ENCODE data around the gene POLD2.

DNA sequence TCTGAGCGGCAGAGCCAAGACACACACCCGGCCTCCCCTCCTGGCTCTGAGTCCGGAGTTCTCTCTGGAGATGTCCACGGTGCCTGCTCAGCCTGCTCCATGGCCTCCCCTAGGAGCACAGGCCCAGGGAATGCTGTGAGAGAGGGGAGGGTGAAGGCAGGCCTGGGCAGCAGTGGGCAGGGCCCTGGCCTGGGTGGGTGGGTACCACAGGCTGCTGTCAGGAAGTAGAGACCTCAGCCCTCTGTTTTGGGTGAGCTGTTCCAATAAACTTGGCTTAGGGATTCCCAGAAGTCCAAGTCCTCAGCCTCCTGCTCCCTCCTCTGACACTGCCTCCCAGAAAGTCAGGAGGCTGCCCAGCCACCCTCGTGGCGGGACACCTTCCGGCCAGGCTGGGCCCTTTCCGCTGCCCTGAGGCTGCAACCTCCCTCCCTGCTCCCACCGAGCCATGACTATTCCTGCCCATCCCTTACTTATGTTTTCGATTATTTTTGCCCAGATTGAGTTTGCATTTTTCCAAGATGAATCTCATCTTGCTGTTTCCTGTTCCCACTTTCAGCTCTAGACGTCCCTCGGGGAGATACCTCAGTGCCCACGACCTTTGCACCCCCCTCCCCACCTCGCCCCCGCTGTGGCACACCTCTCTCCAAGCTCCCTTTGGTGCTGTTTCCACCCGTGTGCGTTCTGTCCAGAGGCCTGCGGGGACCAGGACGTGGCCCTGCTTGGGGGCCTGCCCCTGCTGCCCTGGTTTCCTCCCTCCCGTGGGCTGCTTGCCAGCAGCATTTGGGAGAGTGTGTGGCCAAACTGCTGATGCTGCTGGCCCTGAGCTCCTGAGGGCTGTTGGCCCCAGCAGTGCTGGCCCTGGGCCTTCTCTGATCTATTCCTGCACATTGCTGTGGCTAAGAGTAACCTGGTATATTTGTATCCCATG is 35.2 kb downstream of the POLD2 start:
- TF ChIP-seq, protein P1, sequence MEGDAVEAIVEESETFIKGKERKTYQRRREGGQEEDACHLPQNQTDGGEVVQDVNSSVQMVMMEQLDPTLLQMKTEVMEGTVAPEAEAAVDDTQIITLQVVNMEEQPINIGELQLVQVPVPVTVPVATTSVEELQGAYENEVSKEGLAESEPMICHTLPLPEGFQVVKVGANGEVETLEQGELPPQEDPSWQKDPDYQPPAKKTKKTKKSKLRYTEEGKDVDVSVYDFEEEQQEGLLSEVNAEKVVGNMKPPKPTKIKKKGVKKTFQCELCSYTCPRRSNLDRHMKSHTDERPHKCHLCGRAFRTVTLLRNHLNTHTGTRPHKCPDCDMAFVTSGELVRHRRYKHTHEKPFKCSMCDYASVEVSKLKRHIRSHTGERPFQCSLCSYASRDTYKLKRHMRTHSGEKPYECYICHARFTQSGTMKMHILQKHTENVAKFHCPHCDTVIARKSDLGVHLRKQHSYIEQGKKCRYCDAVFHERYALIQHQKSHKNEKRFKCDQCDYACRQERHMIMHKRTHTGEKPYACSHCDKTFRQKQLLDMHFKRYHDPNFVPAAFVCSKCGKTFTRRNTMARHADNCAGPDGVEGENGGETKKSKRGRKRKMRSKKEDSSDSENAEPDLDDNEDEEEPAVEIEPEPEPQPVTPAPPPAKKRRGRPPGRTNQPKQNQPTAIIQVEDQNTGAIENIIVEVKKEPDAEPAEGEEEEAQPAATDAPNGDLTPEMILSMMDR (conservative IDR thresholded peaks at IDR 0.05 in 1 of 2, IDR thresholded peaks at IDR 0.05 in 1 of 2; ENCODE audit: extremely low read depth in 1 of 2, insufficient read depth in 1 of 2, low read depth in 1 of 2, low read length in 2 of 2) = no peak
- TF ChIP-seq EZH2 (IDR thresholded peaks at IDR 0.05; ENCODE audit: borderline replicate concordance, low read length) = no peak

Data from mammary epithelial cell (primary cell).